H9 (cell line): ENCODE data around the gene POU2F3. TPM values are rescaled to one million over a fixed set of nuclear protein-coding genes. Genes with fewer than 3 reads are reported as not detected.

Experiments used
- DNase-seq: peaks from one replicate; pipeline ENCODE4 v3.0.0-alpha.2; 2017
- H2AFZ ChIP-seq: one replicate; pipeline ENCODE4 v1.6.1; 2013; ENCODE audit warnings: mild to moderate bottlenecking, low read length, control low read depth, moderate library complexity
- H2AK5ac ChIP-seq: 2 replicates; pipeline ENCODE4 v1.6.1; 2013; ENCODE audit warnings: low read length, control low read depth, mixed read lengths; ENCODE audit not compliant: insufficient read length
- H2BK120ac ChIP-seq: one replicate; pipeline ENCODE4 v1.6.1; 2013; ENCODE audit warnings: low read depth, mild to moderate bottlenecking, low read length, control low read depth, inconsistent platforms; ENCODE audit not compliant: poor library complexity, severe bottlenecking
- H2BK12ac ChIP-seq: 2 replicates; pipeline ENCODE4 v1.6.1; 2013; ENCODE audit warnings: low read length, control low read depth, mixed read lengths, low read depth; ENCODE audit not compliant: insufficient read length
- H2BK15ac ChIP-seq: 2 replicates; pipeline ENCODE4 v1.6.1; 2013; ENCODE audit warnings: low read depth, low read length, control low read depth
- H2BK20ac ChIP-seq: one replicate; pipeline ENCODE4 v1.6.1; 2013; ENCODE audit warnings: low read depth, mild to moderate bottlenecking, low read length, control low read depth, inconsistent platforms; ENCODE audit not compliant: poor library complexity, severe bottlenecking
- H2BK5ac ChIP-seq: 2 replicates; pipeline ENCODE4 v1.6.1; 2013; ENCODE audit warnings: low read length, control low read depth, mixed read lengths; ENCODE audit not compliant: insufficient read length
- H3K14ac ChIP-seq: 2 replicates; pipeline ENCODE4 v1.6.1; 2013; ENCODE audit warnings: low read length, control low read depth; ENCODE audit not compliant: insufficient read depth
- H3K18ac ChIP-seq: 2 replicates; pipeline ENCODE4 v1.6.1; 2013; ENCODE audit warnings: low read depth, mild to moderate bottlenecking, mixed read lengths, low read length, control low read depth; ENCODE audit not compliant: insufficient read length
- H3K23ac ChIP-seq: 2 replicates; pipeline ENCODE4 v1.6.1; 2013; ENCODE audit warnings: low read length, control low read depth, mixed read lengths, low read depth; ENCODE audit not compliant: insufficient read length
- H3K23me2 ChIP-seq: 2 replicates; pipeline ENCODE4 v1.6.1; 2013; ENCODE audit warnings: low read depth, mild to moderate bottlenecking, mixed read lengths, low read length, control low read depth; ENCODE audit not compliant: insufficient read length, poor library complexity, severe bottlenecking
- H3K27ac ChIP-seq: 2 replicates; pipeline ENCODE4 v1.5.1; 2013; ENCODE audit warnings: low read length, control low read depth, mixed read lengths, low read depth; ENCODE audit not compliant: insufficient read length
- H3K27me3 ChIP-seq: 2 replicates; pipeline ENCODE4 v1.6.1; 2013; ENCODE audit warnings: low read length, control low read depth, inconsistent platforms; ENCODE audit not compliant: insufficient read depth
- H3K4ac ChIP-seq: 2 replicates; pipeline ENCODE4 v1.6.1; 2013; ENCODE audit warnings: low read depth, mild to moderate bottlenecking, control low read depth, inconsistent platforms, low read length, moderate library complexity
- H3K4me1 ChIP-seq: 2 replicates; pipeline ENCODE4 v1.6.1; 2013; ENCODE audit warnings: low read length, control low read depth, inconsistent platforms; ENCODE audit not compliant: insufficient read depth
- H3K4me2 ChIP-seq: 2 replicates; pipeline ENCODE4 v1.6.1; 2013; ENCODE audit warnings: low read length, control low read depth, mixed read lengths; ENCODE audit not compliant: insufficient read length, insufficient read depth
- H3K56ac ChIP-seq: 2 replicates; pipeline ENCODE4 v1.6.1; 2013; ENCODE audit warnings: low read depth, mild to moderate bottlenecking, mixed read lengths, low read length, control low read depth; ENCODE audit not compliant: insufficient read length
- H3K79me1 ChIP-seq: 2 replicates; pipeline ENCODE4 v1.6.1; 2013; ENCODE audit warnings: low read depth, mild to moderate bottlenecking, moderate library complexity, low read length, control low read depth, inconsistent platforms; ENCODE audit not compliant: insufficient read depth, poor library complexity, severe bottlenecking
- H3K79me2 ChIP-seq: 2 replicates; pipeline ENCODE4 v1.6.1; 2013; ENCODE audit warnings: low read length, control low read depth, inconsistent platforms; ENCODE audit not compliant: insufficient read depth
- H3K9ac ChIP-seq: 2 replicates; pipeline ENCODE4 v1.6.1; 2013; ENCODE audit warnings: low read length, control low read depth, mixed read lengths; ENCODE audit not compliant: insufficient read length; ENCODE audit errors: extremely low read depth
- H3K9me3 ChIP-seq: one replicate; pipeline ENCODE4 v1.6.1; 2013; ENCODE audit warnings: low read depth, low read length, inconsistent platforms; ENCODE audit not compliant: control insufficient read depth
- H3T11ph ChIP-seq: one replicate; pipeline ENCODE4 v1.6.1; 2013; ENCODE audit warnings: mild to moderate bottlenecking, low read length, control low read depth, inconsistent platforms
- H4K20me1 ChIP-seq: one replicate; pipeline ENCODE4 v1.6.1; 2013; ENCODE audit not compliant: control insufficient read depth, insufficient read length, insufficient read depth
- H4K5ac ChIP-seq: 2 replicates; pipeline ENCODE4 v1.6.1; 2013; ENCODE audit warnings: low read depth, mild to moderate bottlenecking, mixed read lengths, low read length, control low read depth; ENCODE audit not compliant: insufficient read length
- H4K8ac ChIP-seq: replicated peaks from 2 replicates; pipeline ENCODE4 v1.6.1; 2013; ENCODE audit warnings: low read length, control low read depth, mixed read lengths, low read depth; ENCODE audit not compliant: insufficient read length
- H4K91ac ChIP-seq: 2 replicates; pipeline ENCODE4 v1.6.1; 2013; ENCODE audit warnings: low read depth, mild to moderate bottlenecking, moderate library complexity, mixed read lengths, low read length, control low read depth; ENCODE audit not compliant: insufficient read length
- H3K27ac Mint-ChIP-seq, 3 experiments: 2 replicates in 2 of 3; 3 replicates in 1 of 3; pipeline ENCODE4 v1.8.0; 2020 to 2021; ENCODE audit warnings: mixed read lengths in 3 of 3, mild to moderate bottlenecking in 1 of 3, moderate library complexity in 1 of 3
- H3K27me3 Mint-ChIP-seq: 2 replicates; pipeline ENCODE4 v1.8.0; 2021; ENCODE audit warnings: low read depth, mild to moderate bottlenecking, moderate library complexity, mixed read lengths
- H3K36me3 Mint-ChIP-seq, 3 experiments: 2 replicates in 2 of 3; 3 replicates in 1 of 3; pipeline ENCODE4 v1.8.0; 2020 to 2021; ENCODE audit warnings: low read depth in 3 of 3, mixed read lengths in 3 of 3; ENCODE audit not compliant: insufficient read depth in 1 of 3
- H3K4me1 Mint-ChIP-seq, 2 experiments: 2 replicates each; pipeline ENCODE4 v1.8.0; 2020; ENCODE audit warnings: mixed read lengths in 2 of 2
- H3K4me3 Mint-ChIP-seq, 2 experiments: 2 replicates in 1 of 2; 3 replicates in 1 of 2; pipeline ENCODE4 v1.8.0; 2020 to 2021; ENCODE audit warnings: mild to moderate bottlenecking in 2 of 2, mixed read lengths in 2 of 2, moderate library complexity in 1 of 2
- H3K9me3 Mint-ChIP-seq, 2 experiments: 2 replicates in 1 of 2; 3 replicates in 1 of 2; pipeline ENCODE4 v1.8.0; 2020; ENCODE audit warnings: mild to moderate bottlenecking in 2 of 2, mixed read lengths in 2 of 2, moderate library complexity in 1 of 2
- CTCF ChIP-seq: fragments of 200-600 bp; sonication (generic); conservative IDR thresholded peaks from 3 replicates; pipeline ENCODE4 v1.8.0; 2021; ENCODE audit warnings: antibody characterized with exemption, mild to moderate bottlenecking
- WGBS: extraction: QIAGEN DNeasy Blood & Tissue Kit; methylation state at CpG from one replicate; pipeline ENCODE4 v1.1.7; 2013; ENCODE audit warnings: missing lambda C conversion rate, low lambda C conversion rate, mixed read lengths; ENCODE audit not compliant: insufficient read length; ENCODE audit errors: extremely low coverage; 5-methylcytosine and 5-hydroxymethylcytosine counted together
- total RNA-seq: library from RNA; stranded (reverse); gene quantifications from 2 replicates; pipeline ENCODE4 v1.2.1, GENCODE V29; 2021

POU2F3 gene
- total RNA-seq, 1 experiment from 2014 or later, result 1.1 TPM

- no peak overlapping the region for H4K91ac ChIP-seq
- H2BK15ac ChIP-seq, result no peak overlapping the region
- no peaks in the 10 kb centered on the region for H3K27me3 ChIP-seq
- H3K79me1 ChIP-seq, result no peaks in the 10 kb centered on the region
- no peak overlapping the region for H3K4ac ChIP-seq
- H3K9ac ChIP-seq, result no peak overlapping the region
- Mint-ChIP-seq H3K27me3 (peaks cover 71% of the 10 kb centered on the region), H3K36me3 (no peaks in the 10 kb centered on the region; a peak in 1 of 7 replicates), H3K4me1 (peaks cover 5 to 18% of the 10 kb centered on the region in 2 experiments; a peak in 3 of 4 replicates), H3K27ac (no peak overlapping the region), H3K4me3 (no peak overlapping the region), H3K9me3 (no peaks in the 10 kb centered on the region; a peak in 1 of 5 replicates)
- no peak overlapping the region for H2BK120ac ChIP-seq
- no peak overlapping the region for H4K5ac ChIP-seq
- H2BK5ac ChIP-seq, result no peak overlapping the region
- no peak overlapping the region for H2AFZ ChIP-seq
- WGBS, result no CpG with 5 or more reads among the region's 5 CpGs
- H2BK12ac ChIP-seq, result no peak overlapping the region
- H2BK20ac ChIP-seq, result no peak overlapping the region
- H3K18ac ChIP-seq, result no peak overlapping the region
- DNase-seq, result no peak
- H3K23me2 ChIP-seq, result no peaks in the 10 kb centered on the region
- H3K14ac ChIP-seq, result no peak overlapping the region
- H3K4me1 ChIP-seq, result no peaks in the 10 kb centered on the region
- no peak overlapping the region for H4K8ac ChIP-seq
- H3K23ac ChIP-seq, result no peak overlapping the region
- H3K56ac ChIP-seq, result no peak overlapping the region
- no peak for TF ChIP-seq CTCF
- H3K79me2 ChIP-seq, result no peaks in the 10 kb centered on the region
- no peak overlapping the region for H3T11ph ChIP-seq
- no peaks in the 10 kb centered on the region for H4K20me1 ChIP-seq
- H3K27ac ChIP-seq, result no peak overlapping the region
- H3K9me3 ChIP-seq, result no peaks in the 10 kb centered on the region
- no peak overlapping the region for H3K4me2 ChIP-seq
- H2AK5ac ChIP-seq, result no peak overlapping the region
Observed at GRCh38 chr11:120230433-120231071, 9.4 kb upstream of the POU2F3 start.
